ENCODE measurements around the gene HSPG2. TPM values are rescaled to one million over a fixed set of nuclear protein-coding genes. Genes with fewer than 3 reads are reported as not detected.
"Not testable (repeated sequence)": the region's sequence is repeated elsewhere in the genome, so short reads cannot be mapped to it uniquely, and the experiment has no call there.

The HSPG2 gene
- 11.9 and 14.4 TPM in 2 replicates for total RNA-seq (2014; rRNA removed; shearing (Covaris generic))

- DNase-seq (ENCODE audit: low spot score) = no peak
- in situ Hi-C loops (cut with HindIII; ENCODE audit: low sequenced_read_pairs) = no loop called here
These were observed at the start of gene HSPG2 for GRCh38 chr1:21937034-21937371. Gene HSPG2, minus strand, starts transcription at chr1:21937310. Its CDS starts 93 bp downstream, at chr1:21937217.

- in situ Hi-C loops (cut with HindIII; ENCODE audit: low sequenced_read_pairs); DNase-seq (ENCODE audit: low spot score): not testable (repeated sequence)
These were observed 49.3 kb upstream of the HSPG2 start for GRCh38 chr1:21986386-21986785.

DNA sequence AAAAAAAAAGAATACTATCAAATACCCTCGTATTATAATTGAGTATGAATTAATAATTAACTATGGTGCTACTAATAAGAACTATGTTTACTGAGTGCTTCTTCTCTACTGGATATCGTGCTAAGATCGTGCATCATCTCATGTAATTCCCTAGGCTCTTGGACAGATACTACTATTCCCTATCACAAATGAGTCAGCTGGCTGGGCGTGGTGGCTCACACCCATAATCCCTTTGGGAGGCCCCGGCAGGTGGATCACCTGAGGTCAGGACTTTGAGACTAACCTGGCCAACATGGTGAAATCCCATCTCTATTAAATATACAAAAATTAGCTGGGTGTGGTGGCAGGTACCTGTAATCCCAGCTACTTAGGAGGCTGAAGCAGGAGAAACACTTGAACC lies 48.8 kb upstream of the HSPG2 start:
- in situ Hi-C loops (cut with HindIII; ENCODE audit: low sequenced_read_pairs); DNase-seq (ENCODE audit: low spot score): not testable (repeated sequence)

DNA sequence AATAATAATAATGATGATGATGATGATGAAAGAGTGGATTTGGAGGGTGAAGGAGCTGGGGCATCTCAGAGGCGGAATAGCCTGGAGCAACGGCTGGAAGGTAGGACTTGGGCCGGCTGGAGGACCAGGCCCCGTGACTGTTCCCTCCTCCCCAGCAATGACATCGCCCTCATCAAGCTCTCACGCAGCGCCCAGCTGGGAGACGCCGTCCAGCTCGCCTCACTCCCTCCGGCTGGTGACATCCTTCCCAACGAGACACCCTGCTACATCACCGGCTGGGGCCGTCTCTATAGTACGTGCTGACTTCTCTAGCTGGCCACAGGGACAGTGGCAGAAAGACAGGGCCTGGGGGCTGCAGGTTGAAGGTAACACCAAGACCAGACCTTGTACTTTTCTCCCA lies 46.4 kb upstream of the HSPG2 start:
- DNase-seq (ENCODE audit: low spot score); in situ Hi-C loops (cut with HindIII; ENCODE audit: low sequenced_read_pairs): not testable (repeated sequence)

GRCh38 chr1:21982122-21982521 lies 45.0 kb upstream of the HSPG2 start:
- DNase-seq (ENCODE audit: low spot score); in situ Hi-C loops (cut with HindIII; ENCODE audit: low sequenced_read_pairs): not testable (repeated sequence)

GRCh38 chr1:21981253-21981652 lies 44.1 kb upstream of the HSPG2 start:
- in situ Hi-C loops (cut with HindIII; ENCODE audit: low sequenced_read_pairs); DNase-seq (ENCODE audit: low spot score): not testable (repeated sequence)

- in situ Hi-C loops (cut with HindIII; ENCODE audit: low sequenced_read_pairs); DNase-seq (ENCODE audit: low spot score): not testable (repeated sequence)
These were observed 43.6 kb upstream of the HSPG2 start for GRCh38 chr1:21980515-21981220.

GRCh38 chr1:21978209-21978608 lies 41.1 kb upstream of the HSPG2 start:
- DNase-seq (ENCODE audit: low spot score); in situ Hi-C loops (cut with HindIII; ENCODE audit: low sequenced_read_pairs): not testable (repeated sequence)

DNA sequence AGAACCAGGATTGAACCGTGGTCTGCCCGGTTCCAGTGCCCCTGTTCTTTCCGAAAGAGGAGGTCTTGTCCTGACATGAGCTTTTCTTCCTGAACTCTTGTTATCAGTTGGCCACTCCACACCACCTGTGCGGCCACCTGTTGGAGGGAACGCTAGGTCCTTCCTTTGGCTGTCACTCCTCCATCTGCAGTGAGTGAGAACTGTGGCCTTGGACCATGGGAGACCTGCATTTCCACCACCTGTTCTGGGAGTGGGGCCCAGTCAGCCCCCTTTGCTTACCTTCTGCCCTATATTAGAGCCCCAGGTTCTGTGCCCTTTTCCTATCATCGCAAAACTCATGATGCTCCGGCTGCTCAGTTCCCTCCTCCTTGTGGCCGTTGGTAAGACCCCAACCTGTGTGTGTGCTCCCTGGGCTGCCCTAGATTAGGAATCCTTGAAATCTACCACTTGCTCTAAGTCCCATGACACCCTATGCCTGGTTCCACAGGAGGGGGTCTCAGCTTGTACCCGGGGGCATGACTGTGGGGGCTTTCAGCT lies 39.7 kb upstream of the HSPG2 start, which contains the start of gene CELA3B:
TSS of gene CELA3B (plus strand) at position 320 of the 537 bp plus-strand sequence. CDS start at position 338, 18 bp downstream.
- in situ Hi-C loops (cut with HindIII; ENCODE audit: low sequenced_read_pairs); DNase-seq (ENCODE audit: low spot score): not testable (repeated sequence)

DNA sequence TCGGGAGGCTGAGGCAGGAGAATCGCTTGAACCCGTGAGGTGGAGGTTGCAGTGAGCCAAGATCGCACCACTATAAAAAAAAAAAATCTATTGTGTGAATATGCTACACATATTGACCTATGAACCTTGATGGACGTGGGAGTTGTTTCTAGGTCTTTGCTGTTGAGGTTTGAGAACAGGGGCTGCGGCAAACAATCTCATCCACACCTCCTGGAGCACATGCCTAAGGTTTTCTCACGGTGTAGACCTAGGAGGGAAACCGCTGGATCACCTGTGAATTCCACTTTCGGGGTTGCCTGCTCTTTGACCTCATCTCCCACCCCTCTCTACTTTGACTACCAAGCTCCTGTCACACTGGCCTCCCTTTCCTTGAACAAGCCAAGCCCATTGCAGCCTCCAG lies 38.2 kb upstream of the HSPG2 start:
- in situ Hi-C loops (cut with HindIII; ENCODE audit: low sequenced_read_pairs); DNase-seq (ENCODE audit: low spot score): not testable (repeated sequence)

DNA sequence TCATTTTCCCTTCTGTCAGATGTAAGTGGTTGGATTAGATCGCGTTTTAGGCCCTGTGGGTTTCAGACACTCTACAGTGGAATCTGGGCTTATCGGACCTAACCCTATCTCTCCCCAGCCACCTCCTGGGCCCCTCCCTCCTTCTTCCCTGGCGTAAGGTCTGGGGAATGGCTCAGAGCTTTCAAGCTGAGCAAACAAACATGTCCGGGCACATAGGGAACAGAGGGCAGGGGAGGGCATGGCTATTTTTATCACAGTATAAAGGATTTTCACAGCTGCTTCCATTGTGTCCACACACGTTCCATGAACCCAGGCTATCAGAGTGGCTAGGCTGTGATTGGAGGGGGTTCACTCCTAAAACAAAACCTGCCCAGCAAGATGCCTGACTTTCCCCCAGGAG lies 37.6 kb upstream of the HSPG2 start:
- in situ Hi-C loops (cut with HindIII; ENCODE audit: low sequenced_read_pairs) = loop anchor here (25.0 kb wide), 1 partner anchor 287 kb away; no protein-coding TSS in a partner anchor

GRCh38 chr1:21973948-21974347 lies 36.8 kb upstream of the HSPG2 start:
- DNase-seq (ENCODE audit: low spot score) = not testable (repeated sequence)
- in situ Hi-C loops (cut with HindIII; ENCODE audit: low sequenced_read_pairs) = loop anchor here (25.0 kb wide), 1 partner anchor 287 kb away; no protein-coding TSS in a partner anchor

More for the DNA sequence above, 37.6 kb upstream of the HSPG2 start:
- DNase-seq (ENCODE audit: low spot score) = not testable (repeated sequence)

DNA sequence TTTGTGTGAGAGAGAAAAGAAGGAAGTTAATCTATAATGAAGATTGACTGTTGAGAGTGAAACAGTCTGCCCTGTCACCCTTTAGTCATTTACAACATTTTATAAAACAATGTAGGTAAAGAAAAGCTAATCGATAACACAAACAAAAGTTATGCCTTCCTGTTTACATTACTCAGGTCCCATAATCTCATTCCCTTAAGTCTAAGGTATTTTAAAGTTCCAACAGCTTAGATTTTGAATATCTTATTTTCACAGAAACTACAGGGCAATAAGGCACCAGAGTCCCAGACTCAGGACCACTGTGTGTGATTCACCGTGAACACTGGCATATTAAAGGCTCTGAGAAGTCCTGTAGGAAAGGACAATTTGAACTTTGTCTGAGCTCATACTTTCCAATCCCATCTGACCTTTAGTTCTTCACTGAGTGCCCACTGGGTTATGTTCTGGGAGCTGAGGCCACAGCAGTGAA lies 35.9 kb upstream of the HSPG2 start:
- in situ Hi-C loops (cut with HindIII; ENCODE audit: low sequenced_read_pairs) = loop anchor here (25.0 kb wide), 1 partner anchor 286 kb away; no protein-coding TSS in a partner anchor
- not testable (repeated sequence) for DNase-seq (ENCODE audit: low spot score)

GRCh38 chr1:21970523-21970922 lies 33.4 kb upstream of the HSPG2 start:
- not testable (repeated sequence) for DNase-seq (ENCODE audit: low spot score)
- in situ Hi-C loops (cut with HindIII; ENCODE audit: low sequenced_read_pairs) = loop anchor here (25.0 kb wide), 1 partner anchor 283 kb away; no protein-coding TSS in a partner anchor

GRCh38 chr1:21969066-21969465 lies 32.0 kb upstream of the HSPG2 start:
- in situ Hi-C loops (cut with HindIII; ENCODE audit: low sequenced_read_pairs) = loop anchor here (25.0 kb wide), 1 partner anchor 282 kb away; no protein-coding TSS in a partner anchor

DNA sequence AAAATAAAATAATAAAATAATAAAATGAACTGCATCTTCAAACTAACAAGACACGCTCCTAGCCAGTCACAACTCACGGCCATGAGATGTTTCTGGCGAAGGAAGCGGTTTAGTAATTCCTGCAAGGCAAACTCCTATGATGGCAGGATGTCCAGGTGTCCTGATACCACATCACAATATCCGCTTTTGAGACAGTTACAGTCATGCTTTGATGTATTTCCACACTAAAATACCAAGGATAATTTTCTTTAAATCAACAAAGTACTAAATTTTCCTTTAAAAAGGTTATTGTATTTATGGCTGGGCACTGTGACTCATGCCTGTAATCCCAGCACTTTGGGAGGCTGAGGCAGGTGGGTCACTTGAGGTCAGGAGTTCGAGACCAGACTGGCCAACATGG lies 30.1 kb upstream of the HSPG2 start:
- in situ Hi-C loops (cut with HindIII; ENCODE audit: low sequenced_read_pairs) = loop anchor here (25.0 kb wide), 1 partner anchor 280 kb away; no protein-coding TSS in a partner anchor
- not testable (repeated sequence) for DNase-seq (ENCODE audit: low spot score)

More at GRCh38 chr1:21969066-21969465, 32.0 kb upstream of the HSPG2 start:
- not testable (repeated sequence) for DNase-seq (ENCODE audit: low spot score)

GRCh38 chr1:21966247-21967000 lies 29.3 kb upstream of the HSPG2 start:
- no peak for DNase-seq (ENCODE audit: low spot score)
- in situ Hi-C loops (cut with HindIII; ENCODE audit: low sequenced_read_pairs) = loop anchor here (25.0 kb wide), 1 partner anchor 279 kb away; no protein-coding TSS in a partner anchor

DNA sequence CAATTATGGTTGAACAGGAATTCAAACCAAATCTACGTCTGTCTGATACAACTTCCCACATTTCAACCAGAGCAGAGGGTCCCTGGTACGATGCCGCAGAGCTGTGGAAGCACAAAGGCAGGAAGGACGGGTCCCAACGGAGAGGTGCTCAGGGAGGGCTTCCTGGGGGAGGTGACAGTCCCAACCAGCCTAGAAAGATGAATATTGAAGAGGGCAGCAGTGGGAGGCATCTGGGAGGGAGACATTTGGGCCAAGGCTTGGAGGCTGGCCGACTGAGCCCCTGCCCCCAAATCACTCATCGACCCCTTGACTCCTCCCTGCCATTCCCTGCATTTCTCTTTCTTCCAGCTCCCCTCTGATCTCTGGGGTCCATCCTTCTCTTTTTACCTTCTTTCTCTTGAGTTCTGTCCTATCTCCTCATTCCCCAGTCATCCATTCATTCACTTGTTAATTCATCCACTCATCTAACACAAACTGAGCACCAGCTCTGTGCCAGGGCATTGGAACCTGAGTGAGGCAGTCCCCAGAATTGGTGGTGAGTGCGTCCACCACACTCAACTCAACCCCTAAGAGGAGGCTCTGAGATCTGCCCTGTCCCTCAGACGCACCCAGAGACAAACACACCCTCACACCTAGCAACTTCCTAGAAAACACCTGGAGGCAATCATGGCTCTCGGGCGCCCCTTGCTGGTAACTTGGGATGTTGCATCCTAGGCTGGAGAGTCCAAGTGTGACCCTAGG lies 26.5 kb upstream of the HSPG2 start:
- in situ Hi-C loops (cut with HindIII; ENCODE audit: low sequenced_read_pairs) = loop anchor here (25.0 kb wide), 1 partner anchor 276 kb away; no protein-coding TSS in a partner anchor
- DNase-seq (ENCODE audit: low spot score) = peak; percentile 65

Data from G401 (cell line).